GM18867 (cell line): ENCODE measurements around the gene ARHGEF25.
"Not testable (repeated sequence)": the region's sequence is repeated elsewhere in the genome, so short reads cannot be mapped to it uniquely, and the experiment has no call there.

Experiments
- ATAC-seq: cut with Tn5 transposase; IDR thresholded peaks from one replicate; pipeline ENCODE4 v1.9.1; 2021; ENCODE audit warnings: mild to moderate bottlenecking, moderate library complexity; ENCODE audit not compliant: unreplicated experiment

Gene ARHGEF25

DNA sequence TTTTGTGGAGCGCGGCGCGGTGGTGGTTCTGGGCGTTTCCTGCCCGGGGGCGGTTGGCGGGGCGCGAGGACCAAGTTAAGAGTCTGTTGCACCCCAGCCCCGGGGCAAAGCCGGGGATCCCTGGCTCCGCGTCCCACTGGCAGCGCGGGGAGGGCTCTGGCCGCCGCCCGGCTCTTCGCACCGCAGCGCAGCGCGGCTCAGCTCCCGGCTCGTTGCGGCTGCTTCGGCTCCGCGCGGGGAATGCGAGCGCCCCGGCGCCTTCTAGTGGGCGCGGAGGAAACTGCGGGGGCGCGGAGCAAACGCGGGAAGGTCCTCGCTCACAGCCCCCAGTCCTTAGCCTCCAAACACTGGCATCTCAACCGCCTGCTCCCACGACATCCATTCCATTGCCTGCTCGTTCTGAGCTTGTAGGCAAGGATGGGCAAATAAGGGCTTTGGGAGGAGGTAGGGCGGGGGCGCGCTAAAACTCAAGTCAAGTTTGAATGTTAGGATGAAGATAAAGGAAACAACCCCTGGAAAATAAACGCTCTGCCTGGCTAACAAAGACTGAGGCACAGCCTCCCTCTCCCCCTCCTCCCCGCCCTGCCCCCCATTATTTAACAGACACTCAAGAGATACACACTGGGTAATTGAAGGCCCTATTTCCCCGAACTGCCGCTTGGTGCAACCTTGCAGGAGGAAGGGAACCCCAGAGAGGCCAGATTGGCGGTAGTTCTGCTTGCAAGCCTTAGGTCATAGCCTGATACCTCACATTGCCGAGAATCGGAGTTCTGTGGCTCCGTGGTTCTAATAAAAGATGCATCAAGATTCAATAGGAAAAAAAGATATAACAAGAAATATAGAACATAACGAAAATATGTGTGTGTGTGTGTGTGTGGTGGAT lies 22.0 kb downstream of the ARHGEF25 start, which contains the start of gene B4GALNT1:
B4GALNT1 (minus strand) TSS at position 244 of the 883 bp plus-strand sequence. CDS start 1,069 bp downstream, outside the sequence.
- ATAC-seq = peak; percentile 89

GRCh38 chr12:57636731-57637130 lies 25.5 kb downstream of the ARHGEF25 start:
- ATAC-seq = not testable (repeated sequence)

GRCh38 chr12:57637364-57637763 lies 26.1 kb downstream of the ARHGEF25 start:
- no peak for ATAC-seq

DNA sequence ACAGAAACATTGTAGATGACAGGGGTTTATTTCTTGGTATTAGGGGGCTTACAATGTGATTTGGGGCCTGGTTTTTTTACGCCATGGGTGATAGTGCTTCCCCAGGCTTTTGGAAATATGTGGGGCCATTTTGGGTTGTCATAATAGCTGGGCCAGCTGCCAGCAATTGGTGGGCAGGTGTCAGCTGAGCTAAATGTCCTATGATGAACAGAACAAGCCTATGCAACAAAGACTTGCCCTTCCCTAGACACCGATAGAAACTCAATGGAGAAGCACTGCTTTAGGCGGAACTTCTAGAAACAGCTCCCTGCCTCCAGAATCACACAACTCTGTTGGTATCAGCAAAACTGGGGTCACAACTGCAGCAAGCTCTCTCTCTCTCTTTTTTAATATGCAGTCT lies 26.9 kb downstream of the ARHGEF25 start:
- ATAC-seq = no peak

DNA sequence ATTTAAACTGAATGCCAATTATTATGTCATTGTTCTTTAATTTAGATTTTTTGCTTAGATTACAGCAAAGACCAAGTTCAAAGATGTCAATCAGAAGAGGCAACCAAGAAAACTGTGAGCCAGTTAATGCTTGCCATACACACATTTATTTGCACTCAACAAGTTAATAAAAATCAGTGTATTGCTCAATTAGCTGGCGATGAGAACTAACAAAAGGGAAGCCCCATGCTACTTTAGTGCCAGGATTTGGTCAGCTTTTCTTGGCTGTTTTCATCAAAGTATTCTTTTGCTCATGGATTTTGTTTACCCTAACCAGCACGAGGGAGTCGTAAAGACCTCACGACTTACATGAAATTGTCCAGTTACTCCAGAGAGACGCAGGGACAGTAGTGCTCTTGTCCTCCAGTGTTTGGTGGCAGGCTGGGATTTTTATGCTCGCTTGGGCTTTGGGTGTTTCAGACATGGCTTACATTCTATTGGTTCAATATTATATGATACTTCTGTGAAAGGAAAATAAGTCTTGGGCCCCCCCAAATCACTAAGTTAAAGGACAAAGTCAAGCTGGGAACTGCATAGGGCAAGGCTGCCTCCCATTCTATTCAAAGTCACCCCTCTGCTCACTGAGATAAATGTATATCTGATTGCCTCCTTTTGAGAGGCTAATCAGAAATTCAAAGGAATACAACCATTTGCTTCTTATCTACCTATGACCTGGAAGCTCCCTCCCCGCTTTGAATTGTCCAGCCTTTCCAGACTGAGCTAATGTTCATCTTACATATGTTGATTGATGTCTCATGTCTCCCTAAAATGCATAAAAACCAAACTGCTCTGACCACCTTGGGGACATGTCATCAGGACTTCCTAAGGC lies 29.2 kb downstream of the ARHGEF25 start:
- no peak for ATAC-seq

DNA sequence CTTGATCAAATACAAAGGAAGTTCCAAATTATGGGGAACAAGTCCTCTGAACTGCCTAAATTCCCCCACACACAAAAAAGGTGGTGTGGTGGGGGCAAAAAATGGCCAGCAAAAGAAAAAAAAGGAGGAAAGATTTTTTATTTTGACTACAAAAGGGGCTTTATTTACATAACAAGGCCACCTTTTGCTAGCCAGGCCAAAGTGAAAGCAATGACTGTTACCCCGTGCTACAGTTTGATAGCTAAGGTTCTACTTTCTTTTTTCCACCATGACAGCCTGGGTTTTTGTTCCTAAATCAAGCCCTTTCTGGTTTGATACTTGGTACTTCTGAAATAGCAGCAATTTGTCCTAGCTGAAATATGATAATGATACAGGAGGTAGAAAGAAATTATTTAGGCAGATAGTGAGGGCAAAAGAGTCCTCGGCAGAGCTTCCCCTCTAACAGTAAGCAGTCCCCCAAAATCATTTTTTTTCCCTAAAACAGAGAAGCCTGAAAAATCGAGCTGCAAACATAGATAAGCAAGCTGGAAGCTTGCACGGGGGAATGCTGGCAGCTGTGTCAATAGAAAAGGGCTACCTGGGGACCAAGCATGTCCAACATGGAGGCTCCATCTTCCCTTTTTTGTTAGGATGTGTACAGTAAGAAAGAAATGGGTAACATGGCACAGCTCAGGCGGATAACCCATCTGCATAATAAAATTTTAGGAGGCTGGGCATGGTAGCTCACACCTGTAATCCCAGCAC lies 30.6 kb downstream of the ARHGEF25 start:
- no peak for ATAC-seq

DNA sequence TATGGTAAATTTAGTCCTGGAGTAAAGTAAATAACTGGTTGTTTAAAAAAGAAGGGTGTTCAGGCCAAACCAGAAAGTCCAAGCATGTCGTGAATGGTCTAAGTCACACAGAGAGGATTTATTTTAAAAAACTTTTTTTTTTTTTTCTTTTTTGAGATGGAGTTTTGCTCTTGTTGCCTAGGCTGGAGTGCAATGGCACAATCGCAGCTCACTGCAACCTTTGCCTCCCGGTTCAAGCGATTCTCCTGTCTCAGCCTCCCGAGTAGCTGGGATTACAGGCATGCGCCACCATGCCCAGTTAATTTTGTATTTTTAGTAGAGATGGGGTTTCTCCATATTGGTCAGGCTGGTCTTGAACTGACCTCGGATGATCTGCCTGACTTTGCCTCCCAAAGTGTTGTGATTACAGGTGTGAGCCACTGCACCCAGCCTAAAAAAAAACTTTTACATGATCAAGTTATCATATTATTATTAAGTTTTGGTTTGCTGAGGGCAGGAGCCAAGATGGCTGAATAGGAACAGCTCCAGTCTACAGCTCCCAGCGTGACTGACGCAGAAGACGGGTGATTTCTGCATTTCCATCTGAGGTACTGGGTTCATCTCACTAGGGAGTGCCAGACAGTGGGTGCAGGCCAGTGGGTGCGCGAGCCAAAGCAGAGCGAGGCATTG lies 34.9 kb downstream of the ARHGEF25 start:
- ATAC-seq = not testable (repeated sequence)

DNA sequence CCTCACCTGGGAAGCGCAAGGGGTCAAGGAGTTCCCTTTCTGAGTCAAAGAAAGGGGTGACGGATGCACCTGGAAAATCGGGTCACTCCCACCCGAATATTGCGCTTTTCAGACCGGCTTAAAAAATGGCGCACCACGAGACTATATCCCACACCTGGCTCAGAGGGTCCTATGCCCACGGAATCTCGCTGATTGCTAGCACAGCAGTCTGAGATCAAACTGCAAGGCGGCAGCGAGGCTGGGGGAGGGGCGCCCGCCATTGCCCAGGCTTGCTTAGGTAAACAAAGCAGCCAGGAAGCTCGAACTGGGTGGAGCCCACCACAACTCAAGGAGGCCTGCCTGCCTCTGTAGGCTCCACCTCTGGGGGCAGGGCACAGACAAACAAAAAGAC lies 35.4 kb downstream of the ARHGEF25 start:
- not testable (repeated sequence) for ATAC-seq

- ATAC-seq = no peak
These were observed 42.8 kb downstream of the ARHGEF25 start for GRCh38 chr12:57654042-57654441.

- ATAC-seq = no peak
These were observed 44.5 kb downstream of the ARHGEF25 start for GRCh38 chr12:57655541-57656240.

- ATAC-seq = not testable (repeated sequence)
These were observed 45.2 kb downstream of the ARHGEF25 start for GRCh38 chr12:57656408-57656807.

GRCh38 chr12:57657744-57658143 lies 46.5 kb downstream of the ARHGEF25 start:
- no peak for ATAC-seq

- no peak for ATAC-seq
These were observed 47.7 kb downstream of the ARHGEF25 start for GRCh38 chr12:57658890-57659289.

DNA sequence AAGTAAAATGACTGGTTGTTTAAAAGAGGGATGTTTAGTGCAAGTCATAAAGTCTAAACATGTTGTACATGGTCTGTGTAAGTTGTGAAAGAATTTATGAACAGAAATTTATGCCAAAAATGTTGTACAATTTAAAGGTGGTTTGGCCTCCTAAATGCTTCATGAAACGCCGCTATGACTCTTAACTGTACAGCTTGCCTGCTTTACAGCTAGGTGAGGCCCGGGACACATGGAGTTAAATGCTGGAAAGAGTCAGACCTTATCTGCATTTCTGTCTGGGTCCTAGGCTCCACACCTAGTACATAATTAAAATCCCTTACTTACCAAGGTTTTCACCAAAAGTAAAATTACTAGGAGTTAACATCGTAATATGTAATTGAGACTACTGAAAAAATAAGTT lies 50.1 kb downstream of the ARHGEF25 start:
- ATAC-seq = no peak

- ATAC-seq = not testable (repeated sequence)
These were observed 54.0 kb downstream of the ARHGEF25 start for GRCh38 chr12:57665066-57665820.
